Hematopoietic multipotent progenitor cell treated with erythropoietin and hydrocortisone succinate and interleukin-3 and kit ligand, for 8 days (in vitro differentiated cells): Measurements from ENCODE around the gene ABHD16A.

Source experiments
- DNase-seq: peaks from one replicate; pipeline ENCODE4 v3.0.0-alpha.2; 2015

The ABHD16A gene

GRCh38 chr6:31730631-31731086 lies 27.5 kb upstream of the ABHD16A start:
- DNase-seq: no peak

GRCh38 chr6:31729979-31730630 lies 27.0 kb upstream of the ABHD16A start:
- DNase-seq: peak; percentile 83

GRCh38 chr6:31729515-31729978 lies 26.4 kb upstream of the ABHD16A start:
- DNase-seq: peak; percentile 83

GRCh38 chr6:31728767-31729514 lies 25.8 kb upstream of the ABHD16A start, which contains the start of gene DDAH2:
DDAH2 (minus strand) TSS chr6:31729299; CDS start chr6:31729161, 138 bp downstream.
- DNase-seq: no peak

GRCh38 chr6:31727717-31728671 lies 24.9 kb upstream of the ABHD16A start:
- DNase-seq: no peak

GRCh38 chr6:31727034-31727716 lies 24.1 kb upstream of the ABHD16A start:
- DNase-seq: peak; percentile 50

GRCh38 chr6:31725502-31726350 lies 22.6 kb upstream of the ABHD16A start:
- DNase-seq: peak; percentile 55

- DNase-seq: no peak
Measured at GRCh38 chr6:31723980-31724691, 21.0 kb upstream of the ABHD16A start.

- no peak for DNase-seq
Measured at GRCh38 chr6:31723245-31723979, 20.3 kb upstream of the ABHD16A start, which contains the start of gene MPIG6B. MPIG6B (plus strand) TSS chr6:31723373; CDS start chr6:31723384, 11 bp downstream.

GRCh38 chr6:31722173-31722572 lies 19.0 kb upstream of the ABHD16A start:
- DNase-seq: no peak

GRCh38 chr6:31721351-31722020 lies 18.4 kb upstream of the ABHD16A start, which contains the start of gene LY6G6C:
LY6G6C (minus strand) TSS chr6:31721746; CDS start chr6:31721679, 67 bp downstream.
- DNase-seq: no peak

GRCh38 chr6:31720196-31720770 lies 17.2 kb upstream of the ABHD16A start:
- DNase-seq: no peak

GRCh38 chr6:31719001-31719400 lies 15.9 kb upstream of the ABHD16A start:
- DNase-seq: no peak

- DNase-seq: no peak
Measured at GRCh38 chr6:31718265-31718664, 15.1 kb upstream of the ABHD16A start.

- no peak for DNase-seq
Measured at GRCh38 chr6:31717499-31718222, 14.5 kb upstream of the ABHD16A start.

GRCh38 chr6:31715022-31715958 lies 12.2 kb upstream of the ABHD16A start, which contains the start of gene LY6G6D:
LY6G6D (plus strand) TSS chr6:31715348; CDS start chr6:31715356, 8 bp downstream.
- no peak for DNase-seq
